Amygdala (tissue), 56 donors: ENCODE measurements around the gene GRID1.

Experiments
- DNase-seq, 56 donors: peaks; one replicate each; lab custom pipeline; 2025; lab: John Stamatoyannopoulos, UW

Gene GRID1

GRCh38 chr10:86357676-86358075 lies 8.9 kb downstream of the GRID1 start:
- no peak for DNase-seq

GRCh38 chr10:86357041-86357440 lies 9.6 kb downstream of the GRID1 start:
- peak in 26 of 56 donors; percentile 15 to 64 (median 36) for DNase-seq

GRCh38 chr10:86356296-86356695 lies 10.3 kb downstream of the GRID1 start:
- no peak for DNase-seq

- peak in 55 of 56 donors; percentile 32 to 94 (median 78) for DNase-seq
Measured at GRCh38 chr10:86355571-86356038, 11.0 kb downstream of the GRID1 start.

- DNase-seq = peak in 2 of 56 donors; percentile 18 to 32
Measured at GRCh38 chr10:86354761-86355540, 11.6 kb downstream of the GRID1 start.

- DNase-seq = no peak
Measured at GRCh38 chr10:86353506-86354485, 12.8 kb downstream of the GRID1 start.

- no peak for DNase-seq
Measured at GRCh38 chr10:86350897-86351296, 15.7 kb downstream of the GRID1 start.

- no peak for DNase-seq
Measured at GRCh38 chr10:86349940-86350630, 16.5 kb downstream of the GRID1 start.

- peak in 2 of 56 donors; percentile 18 to 24 for DNase-seq
Measured at GRCh38 chr10:86349474-86349873, 17.1 kb downstream of the GRID1 start.

GRCh38 chr10:86348321-86349210 lies 18.0 kb downstream of the GRID1 start:
- DNase-seq = peak in 30 of 56 donors; percentile 11 to 73 (median 38)

GRCh38 chr10:86347856-86348255 lies 18.7 kb downstream of the GRID1 start:
- DNase-seq = no peak

- no peak for DNase-seq
Measured at GRCh38 chr10:86346799-86347665, 19.6 kb downstream of the GRID1 start.

GRCh38 chr10:86345859-86346798 lies 20.5 kb downstream of the GRID1 start:
- no peak for DNase-seq

GRCh38 chr10:86345296-86345858 lies 21.2 kb downstream of the GRID1 start:
- DNase-seq = no peak

- DNase-seq = peak in 1 of 56 donors; percentile 20
Measured at GRCh38 chr10:86344714-86345161, 21.9 kb downstream of the GRID1 start.

GRCh38 chr10:86344281-86344680 lies 22.3 kb downstream of the GRID1 start:
- DNase-seq = no peak

- DNase-seq = peak in 13 of 56 donors; percentile 27 to 61 (median 41)
Measured at GRCh38 chr10:86343761-86344160, 22.8 kb downstream of the GRID1 start.
